ENCODE measurements around the gene HECA. TPM values are rescaled to one million over a fixed set of nuclear protein-coding genes. Genes with fewer than 3 reads are reported as not detected.

The HECA gene
- total RNA-seq, 1 donor: 53.9 TPM

- peaks cover 8% of the 10 kb centered on the region for H3K36me3 ChIP-seq (ENCODE audit: insufficient read depth, low read length)
- DNase-seq (ENCODE audit: insufficient read length, low spot score, missing footprints): no peak
- no peaks in the 10 kb centered on the region for H3K9me3 ChIP-seq (ENCODE audit: low read depth, low read length)
- H3K4me2 ChIP-seq (ENCODE audit: insufficient read depth, low read length): no peak overlapping the region
- H3K4me3 ChIP-seq (ENCODE audit: insufficient read depth, low read length): no peak overlapping the region
- peaks cover 13% of the 10 kb centered on the region for H4K20me1 ChIP-seq (ENCODE audit: insufficient read depth, low read length)
- TF ChIP-seq CTCF (IDR thresholded peaks at IDR 0.05; ENCODE audit: extremely low read depth, low read depth, low read length): no peak
- no peaks in the 10 kb centered on the region for H3K4me1 ChIP-seq (ENCODE audit: insufficient read depth, low read length)
- no peaks in the 10 kb centered on the region for H3K27me3 ChIP-seq (ENCODE audit: insufficient read depth, low read length)
- no peak overlapping the region for H3K27ac ChIP-seq (ENCODE audit: low read depth, low read length)
- H3K79me2 ChIP-seq (ENCODE audit: insufficient read depth, low read length): no peaks in the 10 kb centered on the region
- H2AFZ ChIP-seq (ENCODE audit: low read length): no peak overlapping the region
Observed at GRCh38 chr6:139172567-139172966, 37.7 kb downstream of the HECA start.

GRCh38 chr6:139173172-139173571, 38.3 kb downstream of the HECA start:
- Histone ChIP-seq H3K79me2 (ENCODE audit: insufficient read depth, low read length) (no peaks in the 10 kb centered on the region), H3K4me1 (ENCODE audit: insufficient read depth, low read length) (no peaks in the 10 kb centered on the region), H3K36me3 (ENCODE audit: insufficient read depth, low read length) (peaks cover 8% of the 10 kb centered on the region), H3K4me2 (ENCODE audit: insufficient read depth, low read length) (no peak overlapping the region), H4K20me1 (ENCODE audit: insufficient read depth, low read length) (peaks cover 13% of the 10 kb centered on the region), H3K27ac (ENCODE audit: low read depth, low read length) (no peak overlapping the region), H3K4me3 (ENCODE audit: insufficient read depth, low read length) (no peak overlapping the region), H2AFZ (ENCODE audit: low read length) (no peak overlapping the region), H3K27me3 (ENCODE audit: insufficient read depth, low read length) (no peaks in the 10 kb centered on the region), H3K9me3 (ENCODE audit: low read depth, low read length) (no peaks in the 10 kb centered on the region)
- DNase-seq (ENCODE audit: insufficient read length, low spot score, missing footprints): no peak
- no peak for TF ChIP-seq CTCF (IDR thresholded peaks at IDR 0.05; ENCODE audit: extremely low read depth, low read depth, low read length)

- H3K9me3 ChIP-seq (ENCODE audit: low read depth, low read length): no peaks in the 10 kb centered on the region
Observed at GRCh38 chr6:139173822-139174221, 38.9 kb downstream of the HECA start.

GRCh38 chr6:139174961-139175360, 40.1 kb downstream of the HECA start:
- Histone ChIP-seq H3K4me1 (ENCODE audit: insufficient read depth, low read length) (no peaks in the 10 kb centered on the region), H3K4me2 (ENCODE audit: insufficient read depth, low read length) (no peak overlapping the region), H3K79me2 (ENCODE audit: insufficient read depth, low read length) (no peaks in the 10 kb centered on the region), H3K27me3 (ENCODE audit: insufficient read depth, low read length) (no peaks in the 10 kb centered on the region), H3K36me3 (ENCODE audit: insufficient read depth, low read length) (peaks cover 8% of the 10 kb centered on the region), H3K9me3 (ENCODE audit: low read depth, low read length) (no peaks in the 10 kb centered on the region), H3K4me3 (ENCODE audit: insufficient read depth, low read length) (no peak overlapping the region), H2AFZ (ENCODE audit: low read length) (no peak overlapping the region), H3K27ac (ENCODE audit: low read depth, low read length) (no peak overlapping the region), H4K20me1 (ENCODE audit: insufficient read depth, low read length) (peaks cover 9% of the 10 kb centered on the region)
- DNase-seq (ENCODE audit: insufficient read length, low spot score, missing footprints): no peak
- no peak for TF ChIP-seq CTCF (IDR thresholded peaks at IDR 0.05; ENCODE audit: extremely low read depth, low read depth, low read length)

More at GRCh38 chr6:139173822-139174221, 38.9 kb downstream of the HECA start:
- Histone ChIP-seq H3K36me3 (ENCODE audit: insufficient read depth, low read length) (peaks cover 8% of the 10 kb centered on the region), H3K4me1 (ENCODE audit: insufficient read depth, low read length) (no peaks in the 10 kb centered on the region), H3K27ac (ENCODE audit: low read depth, low read length) (no peak overlapping the region), H3K79me2 (ENCODE audit: insufficient read depth, low read length) (no peaks in the 10 kb centered on the region), H2AFZ (ENCODE audit: low read length) (no peak overlapping the region), H4K20me1 (ENCODE audit: insufficient read depth, low read length) (peaks cover 13% of the 10 kb centered on the region), H3K4me2 (ENCODE audit: insufficient read depth, low read length) (no peak overlapping the region), H3K4me3 (ENCODE audit: insufficient read depth, low read length) (no peak overlapping the region), H3K27me3 (ENCODE audit: insufficient read depth, low read length) (no peaks in the 10 kb centered on the region)
- no peak for TF ChIP-seq CTCF (IDR thresholded peaks at IDR 0.05; ENCODE audit: extremely low read depth, low read depth, low read length)
- DNase-seq (ENCODE audit: insufficient read length, low spot score, missing footprints): no peak

Measured in osteoblast (primary cell).